Measurements from ENCODE around the gene TMEM253.
A peak's percentile ranks its signal among the peaks of the same experiment; 100 is the strongest.

Gene TMEM253

GRCh38 chr14:21087294-21088091 lies 13.4 kb upstream of the TMEM253 start:
- ChIA-PET POLR2A (no interaction called here), CTCF (interaction anchor here (1.1 to 5.7 kb wide), 8 partner anchors 10 to 90 kb away, joined by 3 to 62 read pairs (median 6); partner anchors contain the start of genes ARHGEF40 and TMEM253)
- TF ChIP-seq CTCF (IDR thresholded peaks at IDR 0.05; ENCODE audit: control extremely low read depth, extremely low read depth, low read depth, missing control alignments): no peak
- no peak for DNase-seq (ENCODE audit: extremely low spot score)

GRCh38 chr14:21088687-21089086 lies 12.2 kb upstream of the TMEM253 start:
- ChIA-PET POLR2A (no interaction called here), CTCF (interaction anchor here (0.8 to 5.7 kb wide), 9 partner anchors 10 to 468 kb away, joined by 3 to 62 read pairs (median 7); partner anchors contain the start of genes ARHGEF40 and TMEM253)
- TF ChIP-seq CTCF (IDR thresholded peaks at IDR 0.05; ENCODE audit: control extremely low read depth, extremely low read depth, low read depth, missing control alignments): no peak
- DNase-seq (ENCODE audit: extremely low spot score): no peak

GRCh38 chr14:21089271-21089670 lies 11.6 kb upstream of the TMEM253 start:
- POLR2A ChIA-PET: no interaction called here

GRCh38 chr14:21089877-21090193 lies 11.0 kb upstream of the TMEM253 start:
- TF ChIP-seq CTCF (IDR thresholded peaks at IDR 0.05; ENCODE audit: control extremely low read depth, extremely low read depth, low read depth, missing control alignments): no peak
- CTCF ChIA-PET: interaction anchor here (0.8 to 5.7 kb wide), 11 partner anchors 11 to 467 kb away, joined by 3 to 62 read pairs (median 6); partner anchors contain the start of genes ARHGEF40 and TMEM253
- POLR2A ChIA-PET: no interaction called here
- no peak for DNase-seq (ENCODE audit: extremely low spot score)

More at GRCh38 chr14:21089271-21089670, 11.6 kb upstream of the TMEM253 start:
- TF ChIP-seq CTCF (IDR thresholded peaks at IDR 0.05; ENCODE audit: control extremely low read depth, extremely low read depth, low read depth, missing control alignments): no peak
- CTCF ChIA-PET: interaction anchor here (0.8 to 5.7 kb wide), 9 partner anchors 10 to 468 kb away, joined by 3 to 62 read pairs (median 7); partner anchors contain the start of genes ARHGEF40 and TMEM253
- no peak for DNase-seq (ENCODE audit: extremely low spot score)

- ChIA-PET POLR2A (no interaction called here), CTCF (interaction anchor here (0.8 to 5.7 kb wide), 9 partner anchors 10 to 79 kb away, joined by 3 to 62 read pairs (median 7); partner anchors contain the start of genes ARHGEF40 and TMEM253)
- no peak for DNase-seq (ENCODE audit: extremely low spot score)
- TF ChIP-seq CTCF (IDR thresholded peaks at IDR 0.05; ENCODE audit: control extremely low read depth, extremely low read depth, low read depth, missing control alignments): peak; percentile 38
Measured at GRCh38 chr14:21090194-21090939, 10.5 kb upstream of the TMEM253 start.

GRCh38 chr14:21090940-21091663 lies 9.8 kb upstream of the TMEM253 start:
- no peak for DNase-seq (ENCODE audit: extremely low spot score)
- TF ChIP-seq CTCF (IDR thresholded peaks at IDR 0.05; ENCODE audit: control extremely low read depth, extremely low read depth, low read depth, missing control alignments): no peak
- CTCF ChIA-PET: interaction anchor here (0.8 to 7.8 kb wide), 20 partner anchors 9 to 436 kb away, joined by 3 to 228 read pairs (median 11); partner anchors contain the start of genes ARHGEF40, RNASE8 and TMEM253
- POLR2A ChIA-PET: no interaction called here

Measured in GM10248 (cell line).